ENCODE results near the gene RNASEH2B.

RNASEH2B gene

DNA sequence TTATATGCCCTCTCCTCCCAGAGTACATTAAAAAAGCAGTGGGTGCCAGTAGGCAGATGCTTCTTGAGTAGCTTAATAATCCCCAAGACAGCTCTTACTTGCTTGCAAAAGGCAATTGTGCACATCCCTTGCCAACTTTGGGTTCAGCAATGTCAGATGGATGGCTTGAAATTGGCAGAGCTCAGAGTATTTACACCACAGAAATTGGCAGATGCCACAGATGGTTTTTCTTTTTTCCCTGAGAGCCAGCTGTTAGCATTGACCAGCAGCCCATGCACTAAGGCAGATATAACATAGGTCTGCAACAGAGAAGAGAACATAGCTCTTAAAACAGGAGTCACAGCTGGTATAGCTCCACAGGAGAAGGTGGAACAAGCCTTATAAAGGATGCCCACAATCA lies 18.4 kb upstream of the RNASEH2B start:
- DNase-seq (ENCODE audit: low read depth) = no peak
- TF ChIP-seq, protein P1, sequence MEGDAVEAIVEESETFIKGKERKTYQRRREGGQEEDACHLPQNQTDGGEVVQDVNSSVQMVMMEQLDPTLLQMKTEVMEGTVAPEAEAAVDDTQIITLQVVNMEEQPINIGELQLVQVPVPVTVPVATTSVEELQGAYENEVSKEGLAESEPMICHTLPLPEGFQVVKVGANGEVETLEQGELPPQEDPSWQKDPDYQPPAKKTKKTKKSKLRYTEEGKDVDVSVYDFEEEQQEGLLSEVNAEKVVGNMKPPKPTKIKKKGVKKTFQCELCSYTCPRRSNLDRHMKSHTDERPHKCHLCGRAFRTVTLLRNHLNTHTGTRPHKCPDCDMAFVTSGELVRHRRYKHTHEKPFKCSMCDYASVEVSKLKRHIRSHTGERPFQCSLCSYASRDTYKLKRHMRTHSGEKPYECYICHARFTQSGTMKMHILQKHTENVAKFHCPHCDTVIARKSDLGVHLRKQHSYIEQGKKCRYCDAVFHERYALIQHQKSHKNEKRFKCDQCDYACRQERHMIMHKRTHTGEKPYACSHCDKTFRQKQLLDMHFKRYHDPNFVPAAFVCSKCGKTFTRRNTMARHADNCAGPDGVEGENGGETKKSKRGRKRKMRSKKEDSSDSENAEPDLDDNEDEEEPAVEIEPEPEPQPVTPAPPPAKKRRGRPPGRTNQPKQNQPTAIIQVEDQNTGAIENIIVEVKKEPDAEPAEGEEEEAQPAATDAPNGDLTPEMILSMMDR (conservative IDR thresholded peaks at IDR 0.05; ENCODE audit: control insufficient read depth, insufficient read depth, low read depth, low read length) = no peak
- no peak overlapping the region for H3K4me3 ChIP-seq (ENCODE audit: control insufficient read depth, low read depth, low read length)

DNA sequence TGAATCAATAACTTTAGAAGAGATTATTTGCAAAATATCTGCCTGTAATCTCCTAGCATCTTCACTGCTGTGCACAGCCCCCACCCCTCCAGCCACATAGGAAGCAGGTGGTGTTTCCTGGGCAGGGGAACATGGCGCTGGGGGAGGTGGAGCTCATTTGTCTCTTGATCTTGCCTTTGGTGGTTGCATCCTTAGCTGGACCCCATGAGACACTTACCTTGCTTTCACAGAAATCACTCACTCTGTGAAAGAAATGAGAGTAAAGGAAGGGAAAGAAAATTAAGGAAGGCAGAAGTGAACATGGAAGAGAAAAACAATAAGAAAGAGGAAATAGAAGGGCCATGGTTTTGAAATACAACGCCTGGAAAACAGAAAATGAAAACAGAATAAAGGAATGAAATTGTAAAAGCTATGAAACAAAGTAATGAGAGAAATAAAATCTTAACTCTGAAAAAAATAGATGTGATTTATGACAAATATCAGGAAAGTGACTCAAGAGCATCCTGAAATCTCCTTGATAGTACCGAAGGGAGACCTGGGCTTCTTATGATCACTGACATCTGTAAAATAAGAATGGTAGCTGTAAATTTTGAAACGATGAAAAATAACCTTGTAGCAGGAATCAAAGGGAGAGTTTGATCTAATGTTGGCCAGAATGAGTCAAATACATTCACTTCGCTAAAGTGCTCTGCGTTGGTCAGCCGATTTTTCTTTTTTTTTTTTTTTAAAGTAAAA lies 17.2 kb upstream of the RNASEH2B start:
- TF ChIP-seq, protein P1 (conservative IDR thresholded peaks at IDR 0.05; ENCODE audit: control insufficient read depth, insufficient read depth, low read depth, low read length) = no peak
- H3K4me3 ChIP-seq (ENCODE audit: control insufficient read depth, low read depth, low read length) = no peak overlapping the region
- no peak for DNase-seq (ENCODE audit: low read depth)

DNA sequence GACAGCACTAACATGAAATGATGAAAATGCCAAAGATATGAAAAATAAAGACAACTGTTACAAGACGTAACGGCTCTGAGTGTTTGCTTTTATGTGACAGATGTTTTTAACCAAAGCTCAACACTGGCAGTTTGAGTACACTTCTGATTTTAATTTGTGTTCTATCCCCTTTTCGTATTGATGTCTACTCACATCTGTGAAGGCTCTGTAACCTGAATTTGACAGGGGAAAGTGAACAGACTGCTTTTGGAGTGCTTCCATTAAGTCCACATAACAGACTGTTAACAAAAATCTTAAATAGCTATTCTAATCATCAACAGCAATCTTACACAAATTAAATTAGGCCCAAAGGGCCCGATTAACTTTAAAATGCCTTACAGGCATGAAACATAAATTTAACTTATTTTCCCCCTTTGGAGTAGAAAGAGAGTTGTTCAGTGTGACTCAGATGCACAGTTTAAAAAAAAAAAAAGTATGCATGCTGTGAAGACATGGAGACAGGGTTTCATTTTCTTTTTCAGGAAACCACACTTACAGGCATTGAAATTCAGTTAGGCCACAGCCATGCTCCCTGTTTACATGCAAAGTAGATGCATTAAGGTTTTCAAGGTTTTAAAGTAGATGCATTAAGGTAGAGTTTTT lies 16.3 kb upstream of the RNASEH2B start:
- DNase-seq (ENCODE audit: low read depth) = peak; percentile 38
- no peak overlapping the region for H3K4me3 ChIP-seq (ENCODE audit: control insufficient read depth, low read depth, low read length)
- TF ChIP-seq, protein P1 (conservative IDR thresholded peaks at IDR 0.05; ENCODE audit: control insufficient read depth, insufficient read depth, low read depth, low read length) = no peak

DNA sequence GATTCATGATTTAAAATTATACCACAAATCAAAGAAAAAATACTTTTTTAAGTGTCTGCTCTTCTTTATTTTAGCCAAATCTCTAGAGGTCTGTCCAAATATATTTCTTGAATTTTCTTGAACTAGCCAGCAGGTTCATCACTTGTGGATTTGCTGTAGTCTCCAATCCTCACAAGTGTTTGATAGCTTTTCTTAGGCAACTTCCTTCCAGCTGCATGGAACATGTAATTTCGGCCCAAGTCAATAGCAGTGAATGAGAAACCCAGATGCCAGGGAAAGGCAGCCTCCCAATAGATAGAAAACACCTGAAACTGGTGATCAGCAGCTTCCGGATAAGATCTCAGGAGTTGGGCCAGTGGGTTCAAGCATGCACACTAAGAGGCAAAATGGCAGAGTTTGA lies 15.6 kb upstream of the RNASEH2B start:
- DNase-seq (ENCODE audit: low read depth) = no peak
- TF ChIP-seq, protein P1 (conservative IDR thresholded peaks at IDR 0.05; ENCODE audit: control insufficient read depth, insufficient read depth, low read depth, low read length) = no peak
- no peak overlapping the region for H3K4me3 ChIP-seq (ENCODE audit: control insufficient read depth, low read depth, low read length)

DNA sequence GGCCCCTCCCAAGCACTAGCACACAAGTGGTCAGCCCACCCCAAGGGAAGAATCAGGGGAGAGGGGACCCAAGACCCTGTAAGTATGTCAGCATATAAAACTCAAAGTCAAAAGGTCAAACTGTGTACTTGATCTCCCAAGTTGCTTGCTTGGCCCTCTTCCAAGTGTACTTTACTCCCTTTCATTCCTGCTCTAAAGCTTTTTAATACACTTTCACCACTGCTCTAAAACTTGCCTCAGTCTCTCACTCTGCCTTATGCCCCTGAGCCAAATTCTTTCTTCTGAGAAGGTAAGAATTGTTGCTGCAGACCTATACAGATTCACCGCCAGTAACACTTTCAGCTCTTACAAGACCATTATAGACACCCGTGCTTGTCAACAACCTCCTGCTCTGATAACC lies 15.1 kb upstream of the RNASEH2B start:
- DNase-seq (ENCODE audit: low read depth) = no peak
- H3K4me3 ChIP-seq (ENCODE audit: control insufficient read depth, low read depth, low read length) = no peak overlapping the region
- TF ChIP-seq, protein P1 (conservative IDR thresholded peaks at IDR 0.05; ENCODE audit: control insufficient read depth, insufficient read depth, low read depth, low read length) = no peak

DNA sequence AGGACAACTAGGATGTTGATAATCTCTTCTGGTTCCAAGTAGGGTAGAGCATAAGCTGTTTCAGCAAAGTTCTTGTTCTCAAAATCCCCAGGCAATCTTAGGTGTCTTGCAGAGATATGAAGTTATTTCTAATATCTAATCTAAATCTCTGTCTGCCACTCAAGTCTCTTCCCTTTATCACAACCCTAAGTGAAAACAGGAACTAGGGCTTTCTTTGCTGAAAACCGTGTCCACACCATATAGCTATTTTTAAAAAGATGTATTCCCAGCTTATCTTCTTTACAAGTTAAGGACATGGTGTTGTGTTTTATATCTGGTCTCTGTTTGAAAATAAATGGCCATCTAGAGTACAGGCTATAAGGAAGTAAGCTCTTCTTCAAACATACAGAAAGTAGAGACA lies 11.3 kb upstream of the RNASEH2B start:
- H3K4me3 ChIP-seq (ENCODE audit: control insufficient read depth, low read depth, low read length) = no peak overlapping the region
- TF ChIP-seq, protein P1 (conservative IDR thresholded peaks at IDR 0.05; ENCODE audit: control insufficient read depth, insufficient read depth, low read depth, low read length) = no peak
- DNase-seq (ENCODE audit: low read depth) = no peak
